Upper lobe of left lung (tissue), 6 donors: ENCODE measurements around the gene TAF10. TPM values are rescaled to one million over a fixed set of nuclear protein-coding genes. Genes with fewer than 3 reads are reported as not detected.

Experiments
- ATAC-seq, 2 donors: fragments of 200-7000 bp; cut with Tn5 transposase; one replicate each; pipeline ENCODE4 v1.9.1; 2022; ENCODE audit warnings: mild to moderate bottlenecking in 2 of 2, moderate library complexity in 2 of 2; ENCODE audit not compliant: low FRiP score in 2 of 2
- DNase-seq, 2 donors: peaks; one replicate each; pipeline ENCODE4 v3.0.0-alpha.2; 2019 to 2020
- H3K27ac ChIP-seq, 4 donors: fragments of 200-600 bp; sonication (generic); one replicate each; pipeline ENCODE4 v1.5.1; 2016 to 2019
- H3K27me3 ChIP-seq, 4 donors: fragments of 200-600 bp; sonication (generic); one replicate each; pipeline ENCODE4 v1.5.1; 2017 to 2019
- H3K36me3 ChIP-seq, 4 donors: fragments of 200-600 bp; sonication (generic); one replicate each; pipeline ENCODE4 v1.5.1; 2016 to 2019
- H3K4me1 ChIP-seq, 4 donors: fragments of 200-600 bp; sonication (generic); one replicate each; pipeline ENCODE4 v1.5.1; 2018 to 2019
- H3K4me3 ChIP-seq, 4 donors: fragments of 200-600 bp; sonication (generic); one replicate each; pipeline ENCODE4 v1.5.1; 2017 to 2019; ENCODE audit warnings: mild to moderate bottlenecking in 2 of 4, moderate library complexity in 1 of 4
- H3K9me3 ChIP-seq, 4 donors: fragments of 200-600 bp; sonication (generic); one replicate each; pipeline ENCODE4 v1.5.1; 2018 to 2019
- EP300 ChIP-seq, 4 donors: sonication (generic); formaldehyde crosslinking; IDR thresholded peaks; one replicate each; pipeline ENCODE4 v1.5.1; 2017; ENCODE audit warnings: antibody characterized with exemption in 4 of 4, control low read depth in 2 of 4
- POLR2A ChIP-seq, 4 donors: fragments of 450-650 bp; IDR thresholded peaks; one replicate each; pipeline ENCODE4 v1.5.1; 2016 to 2017; ENCODE audit warnings: antibody characterized with exemption in 4 of 4, mild to moderate bottlenecking in 2 of 4
- POLR2AphosphoS5 ChIP-seq, 2 donors: sonication (generic); formaldehyde crosslinking; IDR thresholded peaks; one replicate each; pipeline ENCODE4 v1.5.1; 2017; ENCODE audit warnings: antibody characterized with exemption in 2 of 2
- WGBS, 2 donors: methylation state at CpG; one replicate each; pipeline ENCODE4 v1.1.5; 2017 to 2018; 5-methylcytosine and 5-hydroxymethylcytosine counted together
- total RNA-seq, 6 donors: library from RNA; depleted of rRNA in 4 of 6; stranded (reverse); fragments of >200 nt in 4 of 6; gene quantifications; one replicate each; pipeline versions ENCODE4 v1.1.0 to v1.2.1, GENCODE V29; 2016 to 2021
- TF ChIP-seq, protein P1 (sequence below), 6 experiments: fragments of 450-650 bp in 4 of 6; fragments of 200-600 bp in 2 of 6; sonication (generic) in 2 of 6; IDR thresholded peaks; one replicate each; pipeline ENCODE4 v1.5.1; 2016 to 2019; ENCODE audit warnings: antibody characterized with exemption in 6 of 6
- donor health status: DM: no; HTN: no; CAD: no; lungs with moderate emphysema.
- donor health status: DM: no; HTN: yes; CAD: no; lungs with severe emphysema.

TAF10 gene
- total RNA-seq, 6 donors from 2014 or later = 60.8 to 153 (median 96.5) TPM

DNA sequence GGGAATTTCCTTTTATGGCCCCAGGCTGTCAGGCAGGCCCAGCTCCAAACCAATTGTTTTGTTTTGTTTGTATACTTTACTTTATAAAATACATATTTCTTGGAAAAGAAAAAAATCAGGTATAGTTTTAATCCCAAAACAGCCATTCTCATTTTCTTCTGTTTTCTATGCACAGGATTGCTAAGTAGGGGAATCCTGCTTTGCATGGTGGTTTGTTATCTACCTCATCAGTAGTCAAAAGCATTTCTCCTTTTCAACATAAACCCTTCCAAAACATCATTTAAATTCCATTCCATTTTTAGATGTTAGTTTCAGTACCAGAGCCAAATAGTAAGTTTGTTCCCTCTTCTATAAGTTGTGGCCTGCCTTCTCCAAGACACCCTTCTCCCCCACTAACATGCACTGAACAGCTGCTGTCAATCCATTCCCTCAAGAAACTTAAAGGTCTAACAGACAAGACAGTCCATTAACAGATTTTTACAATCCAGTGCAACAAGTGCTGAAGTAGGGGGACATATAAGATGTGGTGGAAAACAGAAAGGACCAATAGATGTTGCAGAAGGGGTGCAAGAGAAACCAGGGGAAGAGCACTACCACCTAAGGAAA is 4.7 kb downstream of the TAF10 start:
- no peak for DNase-seq
- Histone ChIP-seq H3K4me1 (peaks cover 57 to 76% (median 64%) of the 10 kb centered on the region in 4 donors), H3K4me3 (peak overlapping the region in 1 of 4 donors; percentile 92), H3K27me3 (no peaks in the 10 kb centered on the region), H3K36me3 (peaks cover 30 to 42% (median 34%) of the 10 kb centered on the region in 4 donors), H3K9me3 (no peaks in the 10 kb centered on the region), H3K27ac (peak overlapping the region; percentile 50 to 99 (median 90))
- no peak for ATAC-seq
- TF ChIP-seq POLR2A (IDR thresholded peaks at IDR 0.05) (no peak), EP300 (IDR thresholded peaks at IDR 0.05) (no peak), POLR2AphosphoS5 (IDR thresholded peaks at IDR 0.05) (no peak)
- TF ChIP-seq, protein P1, sequence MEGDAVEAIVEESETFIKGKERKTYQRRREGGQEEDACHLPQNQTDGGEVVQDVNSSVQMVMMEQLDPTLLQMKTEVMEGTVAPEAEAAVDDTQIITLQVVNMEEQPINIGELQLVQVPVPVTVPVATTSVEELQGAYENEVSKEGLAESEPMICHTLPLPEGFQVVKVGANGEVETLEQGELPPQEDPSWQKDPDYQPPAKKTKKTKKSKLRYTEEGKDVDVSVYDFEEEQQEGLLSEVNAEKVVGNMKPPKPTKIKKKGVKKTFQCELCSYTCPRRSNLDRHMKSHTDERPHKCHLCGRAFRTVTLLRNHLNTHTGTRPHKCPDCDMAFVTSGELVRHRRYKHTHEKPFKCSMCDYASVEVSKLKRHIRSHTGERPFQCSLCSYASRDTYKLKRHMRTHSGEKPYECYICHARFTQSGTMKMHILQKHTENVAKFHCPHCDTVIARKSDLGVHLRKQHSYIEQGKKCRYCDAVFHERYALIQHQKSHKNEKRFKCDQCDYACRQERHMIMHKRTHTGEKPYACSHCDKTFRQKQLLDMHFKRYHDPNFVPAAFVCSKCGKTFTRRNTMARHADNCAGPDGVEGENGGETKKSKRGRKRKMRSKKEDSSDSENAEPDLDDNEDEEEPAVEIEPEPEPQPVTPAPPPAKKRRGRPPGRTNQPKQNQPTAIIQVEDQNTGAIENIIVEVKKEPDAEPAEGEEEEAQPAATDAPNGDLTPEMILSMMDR (IDR thresholded peaks at IDR 0.05) = no peak

DNA sequence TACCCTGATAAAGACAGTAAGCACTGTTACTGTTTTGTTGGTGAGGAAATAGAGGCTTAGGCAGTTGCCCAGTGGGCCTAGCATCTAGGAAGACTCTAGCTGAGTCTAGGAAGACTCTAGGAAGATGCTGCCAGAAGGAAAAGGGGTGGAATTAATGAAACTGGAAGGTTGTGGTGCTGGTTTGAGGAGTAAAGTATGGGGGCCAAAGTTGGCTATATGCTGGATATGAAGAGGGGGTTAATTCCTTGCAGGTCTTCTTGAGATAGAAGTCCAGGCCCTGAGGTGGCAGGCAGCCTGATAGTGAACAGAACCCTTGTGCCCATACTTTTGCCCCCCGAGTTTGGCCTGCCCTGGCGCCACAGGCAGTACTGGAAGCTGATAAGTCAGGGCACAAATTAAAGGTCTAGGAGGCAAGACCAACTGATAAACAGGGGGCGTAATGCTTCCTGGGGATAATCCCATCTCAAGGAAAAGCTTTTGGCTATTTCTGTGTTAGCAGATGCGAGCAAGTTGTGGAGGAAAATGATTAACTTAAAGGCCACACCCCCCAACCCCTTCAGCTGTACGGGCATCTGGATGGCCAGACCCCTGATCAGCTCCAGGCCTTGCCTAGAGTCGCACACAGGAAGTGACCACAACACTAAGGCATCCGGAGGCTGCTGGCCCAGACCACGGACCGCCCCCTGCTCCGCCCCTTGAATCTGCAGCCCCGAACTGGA is 5.4 kb downstream of the TAF10 start:
- H3K27ac ChIP-seq = peak overlapping the region; percentile 90 to 99 (median 92)
- peak in 1 of 4 donors; percentile 58 for TF ChIP-seq EP300 (IDR thresholded peaks at IDR 0.05)
- peak; percentile 67 to 90 for TF ChIP-seq POLR2AphosphoS5 (IDR thresholded peaks at IDR 0.05)
- TF ChIP-seq, protein P1 (IDR thresholded peaks at IDR 0.05) = no peak
- peak in 2 of 4 donors; percentile 52 to 73 for TF ChIP-seq POLR2A (IDR thresholded peaks at IDR 0.05)
- H3K4me1 ChIP-seq = peaks cover 62 to 81% (median 71%) of the 10 kb centered on the region in 4 donors
- H3K9me3 ChIP-seq = no peaks in the 10 kb centered on the region
- H3K36me3 ChIP-seq = peaks cover 30 to 42% (median 34%) of the 10 kb centered on the region in 4 donors
- no peaks in the 10 kb centered on the region for H3K27me3 ChIP-seq
- 9 to 12% methylated on average over 10 to 11 of the region's 11 CpGs for WGBS, 2 donors
- ATAC-seq (peak; percentile 82 to 84), DNase-seq (peak; percentile 93 to 95)
- H3K4me3 ChIP-seq = peak overlapping the region in 2 of 4 donors; percentile 1 to 92

DNA sequence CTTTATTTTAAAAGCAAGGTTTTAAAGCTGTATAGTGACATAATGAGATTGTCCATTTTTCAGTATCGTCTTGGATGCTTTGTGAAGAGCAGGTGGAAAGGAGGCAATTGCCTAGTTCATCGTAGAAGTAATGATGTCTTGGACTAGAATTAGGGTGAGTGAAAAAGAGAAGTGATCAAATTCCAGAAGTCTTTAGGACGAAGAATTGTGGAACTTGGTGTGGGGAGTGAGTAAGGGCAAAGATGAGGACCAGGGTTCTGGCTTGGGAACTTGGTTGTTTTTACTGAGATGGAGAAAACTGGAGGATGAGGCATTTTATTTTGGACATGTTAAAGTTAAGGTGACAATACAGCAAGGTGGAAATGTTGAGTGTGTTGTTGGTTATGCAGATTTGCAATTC is 7.2 kb downstream of the TAF10 start:
- peaks cover 25 to 43% (median 38%) of the 10 kb centered on the region in 4 donors for H3K36me3 ChIP-seq
- ATAC-seq (no peak), DNase-seq (no peak)
- H3K4me1 ChIP-seq = peaks cover 52 to 71% (median 62%) of the 10 kb centered on the region in 4 donors
- H3K9me3 ChIP-seq = no peaks in the 10 kb centered on the region
- H3K27me3 ChIP-seq = no peaks in the 10 kb centered on the region
- peak overlapping the region; percentile 91 to 99 (median 95) for H3K27ac ChIP-seq
- TF ChIP-seq POLR2A (IDR thresholded peaks at IDR 0.05) (no peak), POLR2AphosphoS5 (IDR thresholded peaks at IDR 0.05) (no peak), EP300 (IDR thresholded peaks at IDR 0.05) (no peak)
- TF ChIP-seq, protein P1 (IDR thresholded peaks at IDR 0.05) = no peak
- peak overlapping the region; percentile 38 to 92 (median 66) for H3K4me3 ChIP-seq
- 17 to 19% methylated on average over 3 of the region's 3 CpGs for WGBS, 2 donors

DNA sequence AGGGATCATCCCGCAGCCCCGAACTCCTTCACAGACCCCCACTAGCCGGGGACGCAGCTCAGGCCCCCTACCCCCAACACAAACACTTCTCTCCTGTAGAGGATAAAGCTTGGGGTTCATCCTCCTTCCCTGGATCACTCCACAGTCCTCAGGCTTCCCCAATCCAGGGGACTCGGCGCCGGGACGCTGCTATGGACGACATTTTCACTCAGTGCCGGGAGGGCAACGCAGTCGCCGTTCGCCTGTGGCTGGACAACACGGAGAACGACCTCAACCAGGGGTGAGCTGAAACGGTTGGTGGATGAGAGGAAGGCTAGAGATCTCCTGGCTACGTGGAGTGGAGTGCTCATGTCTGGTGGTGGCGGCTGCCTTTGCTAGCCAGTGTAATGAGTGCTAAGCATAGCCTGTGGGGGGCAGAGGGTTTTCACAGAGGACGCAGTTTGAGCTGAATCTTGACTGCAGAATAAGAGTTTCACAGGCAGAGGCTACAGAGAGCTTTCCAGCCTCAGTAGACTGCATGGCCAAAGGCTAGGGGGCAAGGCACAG is 7.9 kb downstream of the TAF10 start:
- DNase-seq (peak; percentile 60 to 67), ATAC-seq (peak; percentile 58 to 63)
- no peaks in the 10 kb centered on the region for H3K27me3 ChIP-seq
- no peaks in the 10 kb centered on the region for H3K9me3 ChIP-seq
- WGBS, 2 donors = 0 to 3% methylated on average over 9 to 20 of the region's 20 CpGs
- TF ChIP-seq POLR2AphosphoS5 (IDR thresholded peaks at IDR 0.05) = peak in 1 of 2 donors; percentile 44
- TF ChIP-seq, protein P1 (IDR thresholded peaks at IDR 0.05) = no peak
- peak in 1 of 4 donors; percentile 12 for TF ChIP-seq POLR2A (IDR thresholded peaks at IDR 0.05)
- TF ChIP-seq EP300 (IDR thresholded peaks at IDR 0.05) = no peak
- peaks cover 50 to 65% (median 60%) of the 10 kb centered on the region in 4 donors for H3K4me1 ChIP-seq
- peak overlapping the region; percentile 91 to 99 (median 95) for H3K27ac ChIP-seq
- H3K36me3 ChIP-seq = peaks cover 25 to 43% (median 38%) of the 10 kb centered on the region in 4 donors
- peak overlapping the region; percentile 38 to 92 (median 66) for H3K4me3 ChIP-seq
